Smooth muscle cell (in vitro differentiated cells): ENCODE measurements around the gene CYB5D1. TPM values are rescaled to one million over a fixed set of nuclear protein-coding genes. Genes with fewer than 3 reads are reported as not detected.

Experiments used
- DNase-seq: peaks from one replicate; lab custom pipeline; 2025; ENCODE audit not compliant: unreplicated experiment; lab: John Stamatoyannopoulos, UW
- H2AFZ ChIP-seq: fragments of 200-600 bp; sonication (generic); 2 replicates; pipeline ENCODE4 v1.6.0; 2016; ENCODE audit warnings: antibody characterized with exemption, low read depth, mild to moderate bottlenecking
- H3F3A ChIP-seq: fragments of 200-600 bp; sonication (generic); 2 replicates; pipeline ENCODE4 v1.6.0; 2017; ENCODE audit warnings: antibody characterized with exemption, low read depth
- H3K27ac ChIP-seq: fragments of 200-600 bp; sonication (generic); 2 replicates; pipeline ENCODE4 v1.5.1; 2016; ENCODE audit warnings: low read depth, mild to moderate bottlenecking
- H3K27me3 ChIP-seq: fragments of 200-600 bp; sonication (generic); 2 replicates; pipeline ENCODE4 v1.6.1; 2016; ENCODE audit warnings: low read depth, mild to moderate bottlenecking
- H3K36me3 ChIP-seq: fragments of 200-600 bp; sonication (generic); 2 replicates; pipeline ENCODE4 v1.5.1; 2016; ENCODE audit warnings: low read depth
- H3K4me1 ChIP-seq: fragments of 200-600 bp; sonication (generic); 2 replicates; pipeline ENCODE4 v1.5.1; 2016; ENCODE audit warnings: low read depth
- H3K4me2 ChIP-seq: fragments of 200-600 bp; sonication (generic); 2 replicates; pipeline ENCODE4 v1.6.0; 2016; ENCODE audit warnings: mild to moderate bottlenecking
- H3K4me3 ChIP-seq: fragments of 200-600 bp; sonication (generic); 2 replicates; pipeline ENCODE4 v1.5.1; 2016; ENCODE audit warnings: mild to moderate bottlenecking
- H3K79me2 ChIP-seq: fragments of 200-600 bp; sonication (generic); 2 replicates; pipeline ENCODE4 v1.6.0; 2016; ENCODE audit warnings: low read depth, mild to moderate bottlenecking
- H3K9ac ChIP-seq: fragments of 200-600 bp; sonication (generic); 2 replicates; pipeline ENCODE4 v1.6.0; 2016; ENCODE audit warnings: low read depth
- H3K9me3 ChIP-seq: fragments of 200-600 bp; sonication (generic); replicated peaks from 2 replicates; pipeline ENCODE4 v1.5.1; 2016; ENCODE audit warnings: low read depth
- H4K20me1 ChIP-seq: fragments of 200-600 bp; sonication (generic); 2 replicates; pipeline ENCODE4 v1.6.0; 2016; ENCODE audit warnings: low read depth
- WGBS: methylation state at CpG from one replicate; pipeline ENCODE4 v1.1.7; 2016; ENCODE audit warnings: low lambda C conversion rate; 5-methylcytosine and 5-hydroxymethylcytosine counted together
- polyA plus RNA-seq: library from polyadenylated mRNA; unstranded; fragments of >200 nt; fragmentation: Nextera tagmentation; extraction: Ambion mirVana; gene quantifications from 2 replicates; pipeline ENCODE4 v1.2.1, GENCODE V29; 2016
- total RNA-seq: library from RNA; depleted of rRNA; stranded (reverse); fragments of >200 nt; gene quantifications from 2 replicates; pipeline ENCODE4 v1.2.3, GENCODE V29; 2014
- TF ChIP-seq, protein P1 (sequence below): fragments of 200-600 bp; sonication (generic); IDR thresholded peaks from 2 replicates; pipeline ENCODE4 v1.5.1; 2017; ENCODE audit warnings: borderline replicate concordance, mild to moderate bottlenecking, antibody characterized with exemption; ENCODE audit not compliant: insufficient read depth, poor library complexity, severe bottlenecking

CYB5D1 gene
- total and polyA plus RNA-seq, 2 experiments from 2014 or later, result 6.6 to 9.3 TPM

DNA sequence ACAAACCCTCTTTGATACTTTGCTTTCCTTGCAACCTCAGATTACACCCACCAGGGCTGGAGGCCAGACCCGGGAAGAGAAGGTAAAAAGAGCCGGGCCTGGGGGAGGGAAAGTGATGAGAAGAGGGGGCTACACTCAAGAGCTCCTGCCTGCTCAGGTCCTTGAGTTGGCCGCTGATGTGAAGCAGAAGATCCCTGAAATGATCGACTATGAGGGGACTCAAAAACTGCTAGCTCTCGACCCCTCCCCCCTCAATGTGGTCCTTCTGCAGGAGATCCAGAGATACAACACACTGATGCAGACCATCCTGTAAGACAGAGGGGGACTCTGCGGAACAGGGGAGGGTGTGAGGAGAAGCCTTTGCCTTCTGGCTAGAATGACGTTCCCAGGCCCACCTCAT is 26.6 kb upstream of the CYB5D1 start:
- no peaks in the 10 kb centered on the region for H3K27me3 ChIP-seq
- H3K9me3 ChIP-seq, result no peaks in the 10 kb centered on the region
- no peaks in the 10 kb centered on the region for H4K20me1 ChIP-seq
- H3K4me3 ChIP-seq, result no peak overlapping the region
- 87% methylated on average over 7 of the region's 7 CpGs for WGBS
- TF ChIP-seq, protein P1, sequence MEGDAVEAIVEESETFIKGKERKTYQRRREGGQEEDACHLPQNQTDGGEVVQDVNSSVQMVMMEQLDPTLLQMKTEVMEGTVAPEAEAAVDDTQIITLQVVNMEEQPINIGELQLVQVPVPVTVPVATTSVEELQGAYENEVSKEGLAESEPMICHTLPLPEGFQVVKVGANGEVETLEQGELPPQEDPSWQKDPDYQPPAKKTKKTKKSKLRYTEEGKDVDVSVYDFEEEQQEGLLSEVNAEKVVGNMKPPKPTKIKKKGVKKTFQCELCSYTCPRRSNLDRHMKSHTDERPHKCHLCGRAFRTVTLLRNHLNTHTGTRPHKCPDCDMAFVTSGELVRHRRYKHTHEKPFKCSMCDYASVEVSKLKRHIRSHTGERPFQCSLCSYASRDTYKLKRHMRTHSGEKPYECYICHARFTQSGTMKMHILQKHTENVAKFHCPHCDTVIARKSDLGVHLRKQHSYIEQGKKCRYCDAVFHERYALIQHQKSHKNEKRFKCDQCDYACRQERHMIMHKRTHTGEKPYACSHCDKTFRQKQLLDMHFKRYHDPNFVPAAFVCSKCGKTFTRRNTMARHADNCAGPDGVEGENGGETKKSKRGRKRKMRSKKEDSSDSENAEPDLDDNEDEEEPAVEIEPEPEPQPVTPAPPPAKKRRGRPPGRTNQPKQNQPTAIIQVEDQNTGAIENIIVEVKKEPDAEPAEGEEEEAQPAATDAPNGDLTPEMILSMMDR, result no peak
- peaks cover 4% of the 10 kb centered on the region for H3K4me1 ChIP-seq
- no peak overlapping the region for H3K9ac ChIP-seq
- H3K79me2 ChIP-seq, result no peaks in the 10 kb centered on the region
- no peaks in the 10 kb centered on the region for H3K36me3 ChIP-seq
- DNase-seq, result no peak
- H3K4me2 ChIP-seq, result no peak overlapping the region
- no peak overlapping the region for H3K27ac ChIP-seq
- H2AFZ ChIP-seq, result no peak overlapping the region
- peaks cover 2% of the 10 kb centered on the region for H3F3A ChIP-seq

DNA sequence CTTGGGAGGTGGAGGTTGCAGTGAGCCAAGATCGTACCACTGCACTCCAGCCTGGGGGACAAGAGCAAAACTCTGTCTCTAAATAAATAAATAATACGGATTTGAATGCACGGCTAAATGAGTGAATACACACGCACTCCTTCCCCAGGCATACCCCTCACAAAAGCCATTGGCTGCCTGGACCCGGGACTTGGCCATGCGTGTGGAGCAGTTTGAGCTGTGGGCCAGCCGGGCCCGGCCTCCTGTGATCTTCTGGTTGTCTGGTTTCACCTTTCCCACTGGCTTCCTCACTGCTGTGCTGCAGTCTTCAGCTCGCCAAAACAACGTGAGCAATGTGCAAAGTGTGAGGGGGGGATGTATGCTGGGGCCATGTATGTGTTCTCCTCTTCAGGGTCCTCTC is 25.4 kb upstream of the CYB5D1 start:
- Histone ChIP-seq H3K9me3 (no peaks in the 10 kb centered on the region), H2AFZ (no peak overlapping the region), H3K9ac (no peak overlapping the region), H3K27ac (no peak overlapping the region), H3K4me3 (no peak overlapping the region), H4K20me1 (no peaks in the 10 kb centered on the region), H3K4me2 (no peak overlapping the region), H3K36me3 (no peaks in the 10 kb centered on the region), H3K79me2 (no peaks in the 10 kb centered on the region), H3K4me1 (peaks cover 8% of the 10 kb centered on the region), H3K27me3 (no peaks in the 10 kb centered on the region), H3F3A (peaks cover 9% of the 10 kb centered on the region)
- no peak for DNase-seq
- TF ChIP-seq, protein P1, result no peak
- 83% methylated on average over 10 of the region's 10 CpGs for WGBS

DNA sequence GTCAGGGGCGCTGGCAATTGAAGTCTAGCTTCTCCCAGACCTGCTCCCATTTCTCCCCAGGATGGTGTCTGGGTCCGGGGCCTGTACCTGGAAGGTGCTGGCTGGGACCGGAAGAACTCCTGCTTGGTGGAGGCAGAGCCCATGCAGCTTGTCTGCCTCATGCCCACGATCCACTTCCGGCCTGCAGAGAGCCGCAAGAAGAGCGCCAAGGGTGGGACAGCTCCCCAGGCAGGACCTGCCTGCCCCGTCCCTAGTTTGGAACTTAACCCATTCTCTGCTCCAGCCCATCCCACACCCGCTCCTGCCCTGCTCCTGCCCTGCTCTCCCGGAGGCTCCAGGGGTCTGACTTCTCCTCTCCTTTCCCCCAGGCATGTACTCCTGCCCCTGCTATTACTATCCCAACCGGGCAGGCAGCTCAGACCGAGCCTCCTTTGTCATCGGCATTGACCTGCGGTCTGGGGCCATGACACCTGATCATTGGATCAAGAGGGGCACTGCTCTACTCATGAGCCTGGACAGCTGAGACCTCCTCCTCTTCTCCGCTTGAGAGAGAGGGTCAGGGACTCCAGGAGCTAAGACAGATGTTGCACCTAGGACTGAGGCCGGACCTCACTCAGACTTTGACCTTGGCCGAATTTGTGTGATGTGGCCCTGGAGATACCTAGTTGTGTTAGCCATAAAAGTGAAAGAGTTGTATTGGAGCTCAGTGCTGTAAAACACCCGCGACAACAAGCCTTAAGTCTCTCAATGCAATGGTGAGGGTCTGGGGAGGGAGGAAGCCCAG is 24.6 kb upstream of the CYB5D1 start:
- no peaks in the 10 kb centered on the region for H3K79me2 ChIP-seq
- H3F3A ChIP-seq, result peaks cover 14% of the 10 kb centered on the region
- H3K27ac ChIP-seq, result no peak overlapping the region
- H3K4me3 ChIP-seq, result peak overlapping the region; percentile 76
- H3K4me1 ChIP-seq, result peaks cover 12% of the 10 kb centered on the region
- peak overlapping the region; percentile 93 for H2AFZ ChIP-seq
- H3K9ac ChIP-seq, result no peak overlapping the region
- no peak for DNase-seq
- WGBS, result 66% methylated on average over 19 of the region's 19 CpGs
- H4K20me1 ChIP-seq, result no peaks in the 10 kb centered on the region
- TF ChIP-seq, protein P1, result no peak
- H3K36me3 ChIP-seq, result no peaks in the 10 kb centered on the region
- no peaks in the 10 kb centered on the region for H3K9me3 ChIP-seq
- no peaks in the 10 kb centered on the region for H3K27me3 ChIP-seq
- H3K4me2 ChIP-seq, result peak overlapping the region; percentile 90
